Muscle of leg (tissue), 11 donors: ENCODE measurements around the gene SORCS1. TPM values are rescaled to one million over a fixed set of nuclear protein-coding genes. Genes with fewer than 3 reads are reported as not detected.

ENCODE experiments used
- DNase-seq: peaks from one replicate; pipeline ENCODE4 v3.0.0; 2013
- H3K27ac ChIP-seq: one replicate; pipeline ENCODE4 v1.5.1; 2013; ENCODE audit warnings: mild to moderate bottlenecking, low read length, control low read depth
- H3K27me3 ChIP-seq: one replicate; pipeline ENCODE4 v1.6.1; 2013; ENCODE audit warnings: low read length; ENCODE audit not compliant: control insufficient read depth, insufficient read depth
- H3K36me3 ChIP-seq: one replicate; pipeline ENCODE4 v1.6.1; 2013; ENCODE audit warnings: low read length; ENCODE audit not compliant: control insufficient read depth, insufficient read depth
- H3K4me1 ChIP-seq: one replicate; pipeline ENCODE4 v1.6.1; 2013; ENCODE audit warnings: low read length; ENCODE audit not compliant: control insufficient read depth, insufficient read depth
- H3K4me3 ChIP-seq: one replicate; pipeline ENCODE4 v1.5.1; 2013; ENCODE audit warnings: low read length, control low read depth
- H3K9me3 ChIP-seq: replicated peaks from 2 replicates; pipeline ENCODE4 v1.6.1; 2013; ENCODE audit warnings: low read depth, low read length; ENCODE audit not compliant: control insufficient read depth
- WGBS: methylation state at CpG from one replicate; pipeline ENCODE4 v1.1.5; 2013; ENCODE audit warnings: missing lambda C conversion rate; ENCODE audit not compliant: insufficient coverage; 5-methylcytosine and 5-hydroxymethylcytosine counted together
- polyA plus RNA-seq, 8 donors: library from polyadenylated mRNA; unstranded; fragments of 120-200 nt; gene quantifications; one replicate each; pipeline versions ENCODE4 v1.2.1 to v1.2.3, GENCODE V29; 2013; ENCODE audit warnings: inconsistent platforms in 1 of 8, low replicate concordance in 1 of 8; ENCODE audit not compliant: insufficient read length in 8 of 8, insufficient read depth in 1 of 8
- total RNA-seq: library from RNA; stranded (reverse); fragments of 120-200 nt; gene quantifications from one replicate; pipeline ENCODE4 v1.2.4, GENCODE V29; 2013

The SORCS1 gene
- total and polyA plus RNA-seq, 9 donors, result 2.4 to 6.2 (median 3.8) TPM

DNA sequence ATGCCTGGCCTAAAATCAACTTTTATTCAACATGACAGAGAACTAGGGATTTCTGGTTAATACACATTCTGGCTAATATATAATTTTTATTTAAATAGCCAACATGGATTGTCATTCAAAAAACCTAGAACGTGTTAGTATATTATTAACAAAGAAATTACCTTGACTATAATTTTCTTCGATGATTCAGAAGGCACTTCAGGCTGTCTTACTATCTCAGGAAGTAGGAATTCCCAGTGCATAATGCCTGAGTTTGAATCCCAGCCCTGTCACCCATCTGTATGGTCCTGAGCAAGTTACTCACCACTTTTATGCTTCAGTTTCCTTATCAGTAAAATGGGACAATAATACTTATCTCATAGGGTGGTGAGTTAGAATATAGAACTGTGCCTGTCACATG is 106.2 kb downstream of the SORCS1 start:
- no CpG with 5 or more reads among the region's 2 CpGs for WGBS
- no peaks in the 10 kb centered on the region for H3K9me3 ChIP-seq
- no peaks in the 10 kb centered on the region for H3K4me1 ChIP-seq
- DNase-seq, result no peak
- no peak overlapping the region for H3K4me3 ChIP-seq
- no peaks in the 10 kb centered on the region for H3K27me3 ChIP-seq
- H3K27ac ChIP-seq, result no peak overlapping the region
- H3K36me3 ChIP-seq, result no peaks in the 10 kb centered on the region

- no peaks in the 10 kb centered on the region for H3K4me1 ChIP-seq
- no peak overlapping the region for H3K4me3 ChIP-seq
- H3K9me3 ChIP-seq, result no peaks in the 10 kb centered on the region
- no CpG with 5 or more reads among the region's 2 CpGs for WGBS
- H3K36me3 ChIP-seq, result no peaks in the 10 kb centered on the region
- H3K27me3 ChIP-seq, result no peaks in the 10 kb centered on the region
- DNase-seq, result no peak
- H3K27ac ChIP-seq, result no peak overlapping the region
Observed at GRCh38 chr10:107056182-107056581, 108.3 kb downstream of the SORCS1 start.

GRCh38 chr10:107054469-107055156 is 109.9 kb downstream of the SORCS1 start:
- WGBS, result 60% methylated on average over 1 of the region's 3 CpGs

DNA sequence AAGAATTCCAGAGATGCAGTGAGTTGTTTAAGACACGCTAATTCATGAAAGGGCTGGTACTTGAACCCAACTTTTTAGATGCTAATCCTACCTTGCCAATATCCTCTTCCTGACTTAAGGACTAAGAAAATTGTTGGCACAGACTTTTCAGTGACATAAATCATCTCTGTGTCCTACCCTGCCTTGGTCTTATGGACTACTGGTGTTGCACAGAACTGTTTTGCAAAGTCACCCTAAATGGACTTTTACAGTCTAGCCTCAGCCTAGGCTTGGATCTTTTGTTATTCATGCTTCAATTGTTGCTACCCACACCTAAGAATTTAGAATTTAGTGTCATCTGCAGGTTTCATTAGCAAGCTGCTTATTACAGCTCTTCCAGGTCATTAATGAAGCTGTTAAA is 112.7 kb downstream of the SORCS1 start:
- no CpG with 5 or more reads among the region's 1 CpG for whole genome bisulfite sequencing

More at GRCh38 chr10:107054469-107055156, 109.9 kb downstream of the SORCS1 start:
- no peak for DNase-seq
- Histone ChIP-seq H3K4me3 (no peak overlapping the region), H3K4me1 (no peaks in the 10 kb centered on the region), H3K27ac (no peak overlapping the region), H3K9me3 (no peaks in the 10 kb centered on the region), H3K36me3 (no peaks in the 10 kb centered on the region), H3K27me3 (no peaks in the 10 kb centered on the region)

GRCh38 chr10:107043461-107043860 is 121.0 kb downstream of the SORCS1 start:
- Histone ChIP-seq H3K9me3 (no peaks in the 10 kb centered on the region), H3K36me3 (no peaks in the 10 kb centered on the region), H3K4me1 (no peaks in the 10 kb centered on the region), H3K27ac (no peak overlapping the region), H3K4me3 (no peak overlapping the region), H3K27me3 (no peaks in the 10 kb centered on the region)
- no peak for DNase-seq
- 64% methylated on average over 2 of the region's 3 CpGs for WGBS

More for the DNA sequence above, 112.7 kb downstream of the SORCS1 start:
- H3K4me1 ChIP-seq, result no peaks in the 10 kb centered on the region
- H3K4me3 ChIP-seq, result no peak overlapping the region
- H3K9me3 ChIP-seq, result no peaks in the 10 kb centered on the region
- H3K27me3 ChIP-seq, result no peaks in the 10 kb centered on the region
- no peaks in the 10 kb centered on the region for H3K36me3 ChIP-seq
- H3K27ac ChIP-seq, result no peak overlapping the region
- no peak for DNase-seq

DNA sequence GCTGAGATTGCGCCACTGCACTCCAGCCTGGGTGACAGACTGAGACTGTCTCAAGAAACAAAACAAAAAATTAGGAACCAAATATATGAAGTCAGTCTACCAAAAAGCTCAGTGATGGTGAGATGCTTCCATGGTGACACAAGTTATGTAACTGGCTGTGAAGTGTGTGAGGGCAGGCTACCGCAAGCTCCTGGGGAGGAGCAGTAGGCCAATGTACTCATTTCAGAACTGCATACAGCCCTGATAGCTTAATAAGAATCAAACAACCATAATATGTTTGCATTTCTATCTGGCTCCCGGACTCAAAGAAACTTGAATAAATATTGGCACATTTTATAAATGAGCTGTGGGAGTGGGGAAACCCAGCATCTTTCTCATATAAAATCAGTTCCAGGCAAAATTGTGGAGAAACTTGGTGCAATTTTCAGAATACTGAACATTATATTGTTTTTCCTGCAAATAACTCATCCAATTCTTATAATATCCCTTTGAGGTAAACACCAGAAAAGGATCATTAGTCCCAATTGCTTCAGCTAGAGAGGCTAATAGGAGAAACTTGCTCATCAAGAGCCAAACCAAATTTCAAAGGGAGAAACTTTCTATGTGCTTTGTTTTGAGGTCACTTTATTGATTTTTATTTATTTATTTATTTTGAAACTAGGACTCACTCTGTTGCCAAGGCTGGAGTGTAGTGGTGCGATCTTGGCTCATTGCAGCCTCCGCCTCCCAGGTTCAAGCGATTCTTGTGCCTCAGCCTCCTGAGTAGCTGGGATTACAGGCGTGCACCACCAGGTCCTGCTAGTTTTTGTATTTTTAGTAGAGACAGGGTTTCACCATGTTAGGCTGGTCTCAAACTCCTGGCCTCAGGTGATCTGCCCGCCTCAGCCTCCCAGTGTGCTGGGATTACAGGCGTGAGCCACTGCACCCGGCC is 127.0 kb downstream of the SORCS1 start:
- Histone ChIP-seq H3K4me1 (peaks cover 6% of the 10 kb centered on the region), H3K27me3 (no peaks in the 10 kb centered on the region), H3K36me3 (no peaks in the 10 kb centered on the region), H3K4me3 (no peak overlapping the region), H3K9me3 (no peaks in the 10 kb centered on the region), H3K27ac (no peak overlapping the region)
- 100% methylated on average over 3 of the region's 10 CpGs for WGBS
- DNase-seq, result no peak

GRCh38 chr10:107033799-107034422 is 130.6 kb downstream of the SORCS1 start:
- H3K27me3 ChIP-seq, result no peaks in the 10 kb centered on the region
- 100% methylated on average over 1 of the region's 5 CpGs for WGBS
- H3K27ac ChIP-seq, result no peak overlapping the region
- no peak overlapping the region for H3K4me3 ChIP-seq
- H3K4me1 ChIP-seq, result peaks cover 9% of the 10 kb centered on the region
- H3K36me3 ChIP-seq, result no peaks in the 10 kb centered on the region
- DNase-seq, result no peak
- no peaks in the 10 kb centered on the region for H3K9me3 ChIP-seq

DNA sequence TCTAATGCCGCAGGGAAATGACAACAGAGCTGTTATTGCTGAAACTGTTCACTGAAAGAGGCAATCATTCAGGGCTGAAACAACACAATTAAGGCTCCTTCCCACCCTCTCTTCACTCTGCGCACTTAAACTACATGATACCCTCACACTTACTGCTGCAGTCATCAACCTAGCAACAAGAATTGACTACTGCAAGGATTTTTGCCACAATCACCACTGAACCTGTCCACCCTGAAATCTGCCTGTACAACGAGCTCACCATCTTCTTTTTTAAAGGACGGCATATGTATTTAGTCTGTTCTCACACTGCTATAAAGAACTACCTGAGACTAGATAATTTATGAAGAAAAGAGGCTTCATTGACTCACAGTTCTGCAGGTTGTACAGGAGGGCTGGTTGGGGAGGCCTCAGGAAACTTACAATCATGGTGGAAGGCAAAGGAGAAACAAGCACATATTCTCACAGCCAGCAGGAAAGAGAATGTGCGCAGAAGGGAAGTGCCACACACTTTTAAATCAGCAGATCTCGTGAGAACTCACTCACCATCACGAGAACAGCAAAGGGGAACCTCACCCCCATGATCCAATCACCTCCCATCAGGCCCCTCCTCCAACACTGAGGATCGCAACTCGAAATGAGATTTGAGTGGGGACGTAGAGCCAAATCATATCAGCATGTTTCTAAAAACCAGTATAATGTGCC is 131.7 kb downstream of the SORCS1 start:
- no peaks in the 10 kb centered on the region for H3K9me3 ChIP-seq
- no peak for DNase-seq
- no peak overlapping the region for H3K4me3 ChIP-seq
- H3K36me3 ChIP-seq, result no peaks in the 10 kb centered on the region
- H3K27ac ChIP-seq, result peak overlapping the region; percentile 75
- WGBS, result 82% methylated on average over 1 of the region's 10 CpGs
- H3K4me1 ChIP-seq, result peaks cover 9% of the 10 kb centered on the region
- H3K27me3 ChIP-seq, result no peaks in the 10 kb centered on the region

DNA sequence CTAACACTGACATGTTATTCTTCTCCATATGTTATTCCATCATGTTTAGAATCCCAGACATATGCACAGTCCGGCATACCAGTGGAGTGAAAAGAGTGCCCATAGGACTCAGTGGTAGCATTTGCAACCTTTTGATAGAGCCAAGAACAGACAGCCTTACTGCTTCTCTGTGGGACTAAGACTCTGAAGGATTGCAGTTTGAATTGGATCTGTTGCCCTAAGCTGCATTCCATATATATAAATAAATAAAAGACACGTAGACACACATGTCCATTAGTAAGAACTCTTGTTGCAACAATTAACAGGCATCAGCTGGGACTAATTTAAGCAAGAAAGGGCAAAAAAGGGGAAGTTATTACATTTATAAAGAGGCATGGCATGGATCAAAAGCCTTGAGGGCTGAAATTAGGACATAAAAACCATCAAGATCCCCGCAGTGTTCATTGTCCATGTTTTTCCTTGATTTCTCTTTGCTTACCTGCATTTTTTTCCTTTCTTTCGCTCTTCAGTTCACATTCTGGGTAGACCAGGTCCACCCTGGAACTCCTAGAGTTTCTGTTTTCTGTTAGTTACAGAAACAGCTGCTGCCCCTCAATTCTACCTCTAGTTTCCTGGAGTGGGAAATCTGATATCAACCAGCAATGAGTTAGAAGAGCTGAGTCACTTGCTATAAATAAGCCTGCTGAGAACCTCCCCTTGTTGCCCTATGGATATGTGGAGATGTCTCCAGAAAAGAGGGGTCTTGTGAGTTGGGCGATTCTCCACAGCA is 132.4 kb downstream of the SORCS1 start:
- Histone ChIP-seq H3K4me1 (peaks cover 9% of the 10 kb centered on the region), H3K4me3 (peak overlapping the region; percentile 14), H3K36me3 (no peaks in the 10 kb centered on the region), H3K9me3 (no peaks in the 10 kb centered on the region), H3K27me3 (no peaks in the 10 kb centered on the region), H3K27ac (peak overlapping the region; percentile 75)
- DNase-seq, result peak; percentile 54
- 55% methylated on average over 2 of the region's 5 CpGs for WGBS
